ENCODE data around the gene LRMDA. TPM values are rescaled to one million over a fixed set of nuclear protein-coding genes. Genes with fewer than 3 reads are reported as not detected.
A peak's percentile ranks its signal among the peaks of the same experiment; 100 is the strongest.

LRMDA gene
- total RNA-seq, 1 donor from 2014 or later = 0.96 TPM

DNA sequence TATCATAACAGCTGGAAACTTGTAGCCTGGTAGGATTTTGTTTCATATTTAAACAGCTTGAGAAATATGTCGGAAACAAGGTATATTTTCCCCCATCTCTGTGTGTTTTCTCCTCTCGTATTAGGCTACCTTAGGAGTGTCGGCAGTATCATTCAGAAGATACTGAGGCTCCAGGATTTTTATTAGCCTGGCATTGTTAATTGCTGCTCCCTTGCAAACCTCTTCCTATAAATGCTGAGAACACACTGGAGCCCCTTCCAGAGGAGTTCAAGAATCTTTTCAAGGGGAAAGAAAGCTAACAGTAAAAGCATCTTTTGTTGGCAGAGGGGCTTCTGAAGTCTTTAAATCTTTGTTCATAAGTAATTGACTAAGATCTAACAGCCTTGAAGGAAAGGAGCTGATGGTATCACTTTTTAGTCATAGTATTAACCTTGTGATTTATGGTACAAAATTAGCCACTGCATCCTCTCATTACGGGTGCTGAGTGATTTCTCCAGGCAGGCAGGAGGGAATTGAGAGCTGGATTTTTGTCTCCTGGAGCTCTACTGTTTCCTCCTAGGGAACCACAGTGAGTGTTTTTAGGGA lies 998.7 kb downstream of the LRMDA start:
- no peak for TF ChIP-seq CTCF (IDR thresholded peaks at IDR 0.05)
- H3K4me3 ChIP-seq = peak overlapping the region; percentile 2 to 41

DNA sequence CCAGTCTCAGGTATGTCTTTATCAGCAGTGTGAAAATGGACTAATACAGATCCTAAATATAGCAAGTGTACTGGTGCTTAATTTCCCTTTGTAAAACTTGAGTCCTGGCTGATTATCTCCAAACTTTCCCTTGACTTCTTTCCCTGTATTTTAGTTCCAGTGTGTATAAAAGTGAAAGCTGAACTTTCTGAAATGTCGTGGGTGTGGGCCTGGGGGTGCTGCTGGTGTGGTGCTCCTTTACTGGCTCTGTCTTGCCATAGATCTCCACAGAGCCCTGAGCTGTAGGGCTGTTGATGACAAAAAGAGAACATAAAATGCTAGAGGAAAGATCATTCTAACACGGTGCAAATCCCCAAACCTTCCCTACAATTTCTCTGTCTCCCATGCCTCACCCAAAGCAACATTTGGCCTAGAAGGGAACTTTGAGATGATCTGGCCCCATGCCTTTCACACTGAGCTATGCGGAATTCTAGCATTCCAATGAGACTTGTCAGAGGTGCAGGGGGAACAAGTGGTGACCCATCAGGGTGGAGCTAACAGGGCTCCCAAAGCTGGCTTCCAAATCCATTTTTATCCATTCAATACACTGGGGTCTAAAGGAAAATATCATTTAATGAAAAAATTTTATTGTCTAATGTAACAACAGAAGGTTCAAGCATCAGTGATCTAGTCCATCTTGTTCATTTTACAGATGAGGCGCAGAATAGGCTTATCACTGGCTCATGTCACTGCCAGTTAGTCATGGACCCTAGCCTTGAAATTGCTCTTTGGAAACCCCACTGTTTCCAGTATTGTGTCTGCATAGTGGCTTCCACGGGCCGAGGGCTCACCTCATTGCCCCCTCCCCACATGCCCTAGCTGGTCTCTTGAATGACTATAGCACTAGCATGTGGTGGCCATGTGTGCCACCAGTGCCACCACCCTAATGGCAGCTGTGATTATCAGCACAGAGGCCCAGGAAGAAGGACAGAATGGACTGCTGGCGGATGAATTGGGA lies 1000.9 kb downstream of the LRMDA start:
- no peak for TF ChIP-seq CTCF (IDR thresholded peaks at IDR 0.05)
- DNase-seq (ENCODE audit: low spot score in 2 of 2) = peak in 1 of 2 donors; percentile 86
- peaks cover 10 to 48% of the 10 kb centered on the region in 2 donors for H3K4me1 ChIP-seq
- intact Hi-C loops (cut with DNase I) = loop anchor here (5.0 kb wide), 1 partner anchor 60 kb away; no protein-coding TSS in a partner anchor
- no peaks in the 10 kb centered on the region for H3K36me3 ChIP-seq
- H3K9me3 ChIP-seq = no peaks in the 10 kb centered on the region
- H3K4me3 ChIP-seq = peak overlapping the region in 1 of 2 donors; percentile 24
- H3K27me3 ChIP-seq = no peaks in the 10 kb centered on the region
- peak overlapping the region; percentile 86 for H3K27ac ChIP-seq

More for the DNA sequence above, 998.7 kb downstream of the LRMDA start:
- H3K27me3 ChIP-seq = no peaks in the 10 kb centered on the region
- no peak for DNase-seq (ENCODE audit: low spot score in 2 of 2)
- intact Hi-C loops (cut with DNase I) = loop anchor here (5.0 kb wide), 1 partner anchor 62 kb away; no protein-coding TSS in a partner anchor
- H3K36me3 ChIP-seq = no peaks in the 10 kb centered on the region
- no peaks in the 10 kb centered on the region for H3K9me3 ChIP-seq
- H3K4me1 ChIP-seq = peaks cover 10 to 42% of the 10 kb centered on the region in 2 donors
- peak overlapping the region; percentile 86 for H3K27ac ChIP-seq

DNA sequence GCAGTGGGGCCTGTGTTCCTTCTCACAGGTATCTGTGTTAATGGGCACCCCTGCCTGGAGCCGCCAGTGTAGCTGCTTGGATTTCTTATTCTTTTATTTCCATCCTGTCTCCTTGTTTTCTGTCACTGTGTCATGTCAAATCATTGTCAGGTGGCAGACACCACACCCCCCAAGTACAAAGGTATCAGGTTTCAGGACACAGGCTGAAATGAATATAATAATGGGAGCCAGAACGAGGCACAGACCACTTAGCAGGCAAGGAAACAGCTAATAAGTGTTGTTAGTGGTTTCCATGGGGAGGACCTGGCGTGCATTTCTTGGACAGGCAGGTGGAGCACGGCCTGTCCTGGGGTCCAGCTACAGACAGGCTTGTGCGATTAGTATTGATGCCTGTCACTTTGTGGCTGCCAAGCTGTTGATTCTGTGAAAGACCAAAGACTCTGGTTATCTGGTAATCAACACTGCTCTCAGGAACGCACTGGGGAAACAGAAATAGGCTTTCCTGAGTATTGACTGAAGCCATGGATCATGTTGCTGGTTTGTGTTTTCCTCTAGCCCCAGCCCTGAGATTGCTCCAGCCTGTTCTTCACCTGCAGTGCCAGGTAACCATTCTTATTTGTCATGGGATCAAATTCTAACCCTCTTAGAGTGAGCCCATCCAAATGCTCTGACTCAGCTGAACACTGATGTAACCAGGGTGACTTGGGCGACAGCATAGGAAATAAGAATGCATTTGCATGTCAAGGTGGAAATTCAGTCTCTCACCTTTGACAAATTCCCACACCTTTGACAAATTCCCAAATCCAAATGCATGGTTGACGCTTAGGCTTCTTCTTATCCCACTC lies 1002.0 kb downstream of the LRMDA start:
- Histone ChIP-seq H3K27me3 (no peaks in the 10 kb centered on the region), H3K27ac (peak overlapping the region; percentile 86), H3K36me3 (no peaks in the 10 kb centered on the region), H3K9me3 (no peaks in the 10 kb centered on the region), H3K4me1 (peaks cover 8 to 46% of the 10 kb centered on the region in 2 donors), H3K4me3 (no peak overlapping the region)
- no peak for TF ChIP-seq CTCF (IDR thresholded peaks at IDR 0.05)
- no peak for DNase-seq (ENCODE audit: low spot score in 2 of 2)
- intact Hi-C loops (cut with DNase I) = loop anchor here (5.0 kb wide), 1 partner anchor 59 kb away; no protein-coding TSS in a partner anchor

DNA sequence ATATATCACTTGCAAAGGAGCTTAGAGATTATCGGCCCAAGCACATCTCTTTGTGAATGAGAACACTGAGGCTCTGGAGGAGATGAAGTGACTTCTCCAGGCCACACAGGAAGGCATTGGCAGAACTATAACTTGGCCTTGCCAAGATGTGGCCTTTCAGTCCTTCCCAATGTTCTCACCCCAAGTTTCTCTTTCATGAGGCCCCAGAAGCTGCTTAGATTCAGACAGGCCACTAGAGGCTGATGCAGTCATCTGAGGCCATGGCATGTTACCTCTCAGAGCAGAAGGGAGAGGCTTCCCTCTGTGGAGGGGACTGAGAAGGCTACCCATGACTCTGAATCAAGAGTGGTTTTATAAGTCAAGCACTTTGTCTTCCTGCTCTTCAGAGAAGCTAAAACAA lies 1003.7 kb downstream of the LRMDA start:
- Histone ChIP-seq H3K9me3 (no peaks in the 10 kb centered on the region), H3K36me3 (no peaks in the 10 kb centered on the region), H3K4me3 (no peak overlapping the region), H3K4me1 (peaks cover 5 to 31% of the 10 kb centered on the region in 2 donors), H3K27ac (no peak overlapping the region), H3K27me3 (no peaks in the 10 kb centered on the region)
- intact Hi-C loops (cut with DNase I) = no loop called here
- no peak for DNase-seq (ENCODE audit: low spot score in 2 of 2)
- no peak for TF ChIP-seq CTCF (IDR thresholded peaks at IDR 0.05)

GRCh38 chr10:76436401-76436811 lies 1005.0 kb downstream of the LRMDA start:
- no peak overlapping the region for H3K4me3 ChIP-seq
- no peak for DNase-seq (ENCODE audit: low spot score in 2 of 2)
- no peaks in the 10 kb centered on the region for H3K27me3 ChIP-seq
- H3K27ac ChIP-seq = no peak overlapping the region
- peaks cover 5 to 20% of the 10 kb centered on the region in 2 donors for H3K4me1 ChIP-seq
- TF ChIP-seq CTCF (IDR thresholded peaks at IDR 0.05) = no peak
- H3K9me3 ChIP-seq = no peaks in the 10 kb centered on the region
- no peaks in the 10 kb centered on the region for H3K36me3 ChIP-seq
- intact Hi-C loops (cut with DNase I) = no loop called here

Data from ascending aorta (tissue), 2 donors.